ENCODE measurements around the gene HMCN1.

DNA sequence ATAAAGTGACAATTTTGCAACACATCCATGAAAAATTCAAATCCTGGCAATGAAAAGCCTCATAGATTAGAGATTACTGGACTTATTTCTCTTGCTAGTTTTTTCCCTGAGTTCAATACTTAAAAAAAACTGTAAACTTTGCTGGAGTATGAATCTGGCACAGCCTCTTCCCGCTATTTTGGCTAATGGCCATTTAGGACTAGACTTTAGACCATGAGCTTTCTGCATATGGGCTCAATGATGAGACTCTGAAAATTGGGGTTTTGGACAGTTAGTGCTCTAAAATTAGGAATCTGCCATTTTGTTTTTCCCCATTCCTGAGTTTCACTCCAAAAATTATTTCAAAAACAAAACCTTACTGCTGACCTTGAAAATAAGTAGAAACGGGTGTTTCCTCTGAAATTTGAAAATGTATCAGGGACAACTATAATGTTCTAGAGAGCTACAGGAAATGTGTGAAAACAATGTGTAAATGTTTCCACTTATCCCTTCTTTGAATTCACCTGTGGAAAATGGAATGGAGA is 137.5 kb downstream of the HMCN1 start:
- TF ChIP-seq, protein P1, sequence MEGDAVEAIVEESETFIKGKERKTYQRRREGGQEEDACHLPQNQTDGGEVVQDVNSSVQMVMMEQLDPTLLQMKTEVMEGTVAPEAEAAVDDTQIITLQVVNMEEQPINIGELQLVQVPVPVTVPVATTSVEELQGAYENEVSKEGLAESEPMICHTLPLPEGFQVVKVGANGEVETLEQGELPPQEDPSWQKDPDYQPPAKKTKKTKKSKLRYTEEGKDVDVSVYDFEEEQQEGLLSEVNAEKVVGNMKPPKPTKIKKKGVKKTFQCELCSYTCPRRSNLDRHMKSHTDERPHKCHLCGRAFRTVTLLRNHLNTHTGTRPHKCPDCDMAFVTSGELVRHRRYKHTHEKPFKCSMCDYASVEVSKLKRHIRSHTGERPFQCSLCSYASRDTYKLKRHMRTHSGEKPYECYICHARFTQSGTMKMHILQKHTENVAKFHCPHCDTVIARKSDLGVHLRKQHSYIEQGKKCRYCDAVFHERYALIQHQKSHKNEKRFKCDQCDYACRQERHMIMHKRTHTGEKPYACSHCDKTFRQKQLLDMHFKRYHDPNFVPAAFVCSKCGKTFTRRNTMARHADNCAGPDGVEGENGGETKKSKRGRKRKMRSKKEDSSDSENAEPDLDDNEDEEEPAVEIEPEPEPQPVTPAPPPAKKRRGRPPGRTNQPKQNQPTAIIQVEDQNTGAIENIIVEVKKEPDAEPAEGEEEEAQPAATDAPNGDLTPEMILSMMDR (IDR thresholded peaks at IDR 0.05; ENCODE audit: low read depth, low read length, poor library complexity, severe bottlenecking), result no peak
- no peak for TF ChIP-seq EZH2phosphoT487 (IDR thresholded peaks at IDR 0.05; ENCODE audit: borderline replicate concordance, low read length)

Measured in DOHH2 (cell line).